GM12801 (cell line): ENCODE data around the gene NEK11.

Experiments used
- TF ChIP-seq, protein P1 (sequence below): IDR thresholded peaks from one replicate; pipeline ENCODE4 v1.5.1; 2011; ENCODE audit warnings: control low read depth; ENCODE audit not compliant: insufficient read length; ENCODE audit errors: extremely low read depth

The NEK11 gene

GRCh38 chr3:131326307-131326706 is 299.6 kb downstream of the NEK11 start:
- TF ChIP-seq, protein P1, sequence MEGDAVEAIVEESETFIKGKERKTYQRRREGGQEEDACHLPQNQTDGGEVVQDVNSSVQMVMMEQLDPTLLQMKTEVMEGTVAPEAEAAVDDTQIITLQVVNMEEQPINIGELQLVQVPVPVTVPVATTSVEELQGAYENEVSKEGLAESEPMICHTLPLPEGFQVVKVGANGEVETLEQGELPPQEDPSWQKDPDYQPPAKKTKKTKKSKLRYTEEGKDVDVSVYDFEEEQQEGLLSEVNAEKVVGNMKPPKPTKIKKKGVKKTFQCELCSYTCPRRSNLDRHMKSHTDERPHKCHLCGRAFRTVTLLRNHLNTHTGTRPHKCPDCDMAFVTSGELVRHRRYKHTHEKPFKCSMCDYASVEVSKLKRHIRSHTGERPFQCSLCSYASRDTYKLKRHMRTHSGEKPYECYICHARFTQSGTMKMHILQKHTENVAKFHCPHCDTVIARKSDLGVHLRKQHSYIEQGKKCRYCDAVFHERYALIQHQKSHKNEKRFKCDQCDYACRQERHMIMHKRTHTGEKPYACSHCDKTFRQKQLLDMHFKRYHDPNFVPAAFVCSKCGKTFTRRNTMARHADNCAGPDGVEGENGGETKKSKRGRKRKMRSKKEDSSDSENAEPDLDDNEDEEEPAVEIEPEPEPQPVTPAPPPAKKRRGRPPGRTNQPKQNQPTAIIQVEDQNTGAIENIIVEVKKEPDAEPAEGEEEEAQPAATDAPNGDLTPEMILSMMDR = no peak

GRCh38 chr3:131328721-131329120 is 302.0 kb downstream of the NEK11 start:
- TF ChIP-seq, protein P1 = no peak

DNA sequence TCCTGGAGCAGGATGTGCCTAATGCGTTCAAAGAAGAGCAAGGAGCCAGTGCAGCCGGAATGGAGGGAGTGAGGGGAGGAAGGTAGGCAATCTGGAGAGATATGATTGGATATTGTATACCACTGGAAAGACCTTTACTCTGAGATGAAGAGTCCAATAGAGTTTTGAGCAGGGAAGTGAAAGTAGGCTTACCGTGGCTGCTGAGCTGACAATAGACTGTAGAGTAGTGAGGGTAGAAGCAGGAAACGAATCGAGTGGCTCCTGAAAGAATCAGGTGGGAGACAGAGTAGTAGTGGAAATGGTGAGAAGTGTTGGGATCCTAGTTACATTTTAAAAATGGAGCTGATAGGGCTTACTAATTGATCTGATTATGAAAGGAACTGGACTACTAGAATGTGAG is 303.1 kb downstream of the NEK11 start:
- TF ChIP-seq, protein P1 = no peak

- TF ChIP-seq, protein P1 = no peak
Observed at GRCh38 chr3:131338948-131339640, 312.4 kb downstream of the NEK11 start.

DNA sequence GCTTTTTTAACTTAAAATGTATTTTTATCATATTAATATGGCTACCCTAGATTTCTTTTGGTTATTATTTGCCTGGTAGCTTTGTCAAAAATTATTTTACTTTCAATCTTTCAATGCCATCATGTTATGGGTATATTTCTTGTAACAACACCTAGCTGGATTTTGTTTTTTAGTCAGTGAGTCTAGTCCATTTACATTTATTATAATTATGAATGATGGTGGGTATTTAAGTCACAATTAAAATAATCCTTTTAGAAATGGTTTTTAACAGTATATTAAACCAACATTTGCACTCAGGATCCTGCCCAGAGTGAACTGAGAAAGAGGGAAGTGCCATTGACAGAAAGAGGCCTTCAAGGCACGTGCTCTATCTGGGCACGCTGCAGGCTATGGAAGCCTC is 315.1 kb downstream of the NEK11 start:
- TF ChIP-seq, protein P1 = no peak

DNA sequence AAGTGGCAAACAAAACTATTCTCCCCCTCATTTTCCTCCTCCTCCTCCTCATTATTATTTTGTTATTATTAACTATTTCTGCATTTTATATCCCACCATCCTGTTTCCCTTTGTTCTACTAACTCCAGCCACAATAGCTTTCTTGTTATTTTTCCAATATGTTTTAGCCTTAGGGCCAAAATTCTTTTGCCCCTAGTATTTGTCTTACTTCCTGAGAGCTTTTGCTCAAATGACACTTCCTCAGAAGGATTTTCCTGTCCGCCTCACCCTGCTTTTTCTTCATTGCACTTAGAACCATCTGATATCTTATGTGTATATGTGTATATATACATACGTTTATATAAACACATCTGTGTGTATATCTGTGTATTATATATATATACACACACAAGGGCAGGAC is 322.2 kb downstream of the NEK11 start:
- TF ChIP-seq, protein P1 = no peak

GRCh38 chr3:131349454-131349853 is 322.8 kb downstream of the NEK11 start:
- TF ChIP-seq, protein P1 = no peak
